Transverse colon (tissue), 4 donors: ENCODE results near the gene PIGU. TPM values are rescaled to one million over a fixed set of nuclear protein-coding genes. Genes with fewer than 3 reads are reported as not detected.

ENCODE experiments used
- DNase-seq: peaks from one replicate; pipeline ENCODE4 v3.0.0-alpha.2; 2019
- H3K27ac ChIP-seq, 4 donors: fragments of 200-600 bp; sonication (generic); 2 replicates each; pipeline ENCODE4 v1.5.1; 2016 to 2018; ENCODE audit warnings: inconsistent platforms in 4 of 4
- H3K27me3 ChIP-seq: fragments of 200-600 bp; sonication (generic); 2 replicates; pipeline ENCODE4 v1.5.1; 2017; ENCODE audit warnings: inconsistent platforms
- H3K36me3 ChIP-seq, 4 donors: fragments of 200-600 bp; sonication (generic); 2 replicates each; pipeline ENCODE4 v1.5.1; 2017 to 2019; ENCODE audit warnings: inconsistent platforms in 4 of 4
- H3K4me1 ChIP-seq, 4 donors: fragments of 200-600 bp; sonication (generic); 2 replicates each; pipeline ENCODE4 v1.5.1; 2017 to 2020; ENCODE audit warnings: inconsistent platforms in 4 of 4
- H3K4me3 ChIP-seq, 4 donors: fragments of 200-600 bp; sonication (generic); 1 replicate in 1 of 4; 2 replicates in 3 of 4; pipeline versions ENCODE4 v1.5.1 to v1.6.1; 2017 to 2019; ENCODE audit warnings: inconsistent platforms in 4 of 4
- H3K9me3 ChIP-seq, 2 donors: fragments of 200-600 bp; sonication (generic); 2 replicates each; pipeline ENCODE4 v1.5.1; 2017 to 2019; ENCODE audit warnings: inconsistent platforms in 2 of 2
- CTCF ChIP-seq, 5 experiments: fragments of 200-600 bp in 3 of 5; fragments of 450-650 bp in 2 of 5; sonication (generic) in 3 of 5; IDR thresholded peaks; 1 replicate in 2 of 5; 2 replicates in 3 of 5; pipeline ENCODE4 v1.5.1; 2016 to 2017; ENCODE audit warnings: antibody characterized with exemption in 5 of 5, inconsistent platforms in 3 of 5, mild to moderate bottlenecking in 2 of 5, moderate library complexity in 1 of 5
- EP300 ChIP-seq: sonication (generic); formaldehyde crosslinking; IDR thresholded peaks from one replicate; pipeline ENCODE4 v1.6.1; 2017; ENCODE audit warnings: antibody characterized with exemption, low read depth
- POLR2A ChIP-seq: fragments of 450-650 bp; IDR thresholded peaks from one replicate; pipeline ENCODE4 v1.6.1; 2016; ENCODE audit warnings: antibody characterized with exemption, mild to moderate bottlenecking, moderate library complexity
- POLR2AphosphoS5 ChIP-seq, 3 donors: sonication (generic); formaldehyde crosslinking; IDR thresholded peaks; one replicate each; pipeline ENCODE4 v1.6.1; 2016; ENCODE audit warnings: antibody characterized with exemption in 3 of 3
- WGBS, 2 donors: methylation state at CpG; one replicate each; pipeline ENCODE4 v1.1.5; 2018; ENCODE audit warnings: low coverage in 1 of 2; 5-methylcytosine and 5-hydroxymethylcytosine counted together
- in situ Hi-C, 4 donors: fragments of 200-750 bp; cut with MboI; loops; one replicate each; pipeline versions ENCODE4 v1.15.0 to v1.15.1; 2017; ENCODE audit warnings: low sequenced_read_pairs in 3 of 4, low pct_ligation_motif_present in 1 of 4, low pct_unique_long_range_greater_than_20kb in 1 of 4
- intact Hi-C: fragments of 100-400 bp; cut with DNase I; formaldehyde crosslinking; loops from one replicate; pipeline ENCODE4 v1.15.1; 2023; ENCODE audit warnings: low total_unique reads
- small RNA-seq, 4 donors: library from RNA; depleted of rRNA; stranded (forward); fragments of <200 nt; gene quantifications; one replicate each; pipeline ENCODE3, GENCODE V24; 2016
- total RNA-seq, 4 donors: library from RNA; depleted of rRNA; stranded (reverse); fragments of >200 nt; gene quantifications; one replicate each; pipeline ENCODE4 v1.1.0, GENCODE V29; 2016

PIGU gene
- total RNA-seq, 4 donors from 2014 or later: 4.1 to 28.7 (median 16.8) TPM

GRCh38 chr20:34510575-34510974, 166.3 kb downstream of the PIGU start:
- no peaks in the 10 kb centered on the region for H3K27me3 ChIP-seq
- intact Hi-C loops: no loop called here
- TF ChIP-seq EP300 (no peak), POLR2AphosphoS5 (IDR thresholded peaks at IDR 0.05) (no peak), POLR2A (no peak), CTCF (IDR thresholded peaks at IDR 0.05) (no peak)
- no peak overlapping the region for H3K27ac ChIP-seq
- H3K9me3 ChIP-seq: no peaks in the 10 kb centered on the region
- 97% methylated on average over 1 of the region's 1 CpG; no CpG with 5 or more reads in 1 of the 2 donors for WGBS, 2 donors
- peaks cover 0 to 12% (median 10%) of the 10 kb centered on the region in 4 donors for H3K4me1 ChIP-seq
- H3K36me3 ChIP-seq: peaks cover 0 to 19% (median 9%) of the 10 kb centered on the region in 4 donors
- DNase-seq: no peak
- in situ Hi-C loops: loop anchor here in 2 of 4 donors (25.0 kb wide), 1 partner anchor 198 kb away; the partner anchor contains the start of gene AHCY (in 2 of the 2)
- no peak overlapping the region for H3K4me3 ChIP-seq

Small RNA genes within 50 kb of the gene (small RNA-seq; reads per million reads assigned to genes)
- 0 reads per million in 4 donors for gene AL118520.1
- gene RF00019: 0 reads per million in 4 donors

Other genes starting within 250 kb of the PIGU start
- gene DYNLRB1, start 160.7 kb downstream of the PIGU start, total RNA-seq: 100 to 1,000 TPM in 3 of 4 donors, 10 to 100 TPM in 1; 80.8 to 178 (median 120) TPM
- 100 to 1,000 TPM in 2 of 4 donors, 10 to 100 TPM in 2; 41.8 to 166 (median 98.3) TPM for gene MAP1LC3A, start 118.4 kb downstream of the PIGU start, total RNA-seq
- 10 to 100 TPM; 12.9 to 80.8 (median 57.9) TPM for gene TP53INP2, start 27.3 kb upstream of the PIGU start, total RNA-seq
- gene NCOA6, start 148.6 kb upstream of the PIGU start, total RNA-seq: 10 to 100 TPM; 34.8 to 81.8 (median 44.2) TPM
- 10 to 100 TPM; 11.2 to 19.1 (median 15.1) TPM for gene GGT7, start 195.8 kb upstream of the PIGU start, total RNA-seq
- gene ACSS2, start 199.5 kb upstream of the PIGU start, total RNA-seq: 100 to 1,000 TPM; 257 to 393 (median 359) TPM